Upper lobe of left lung (tissue), 6 donors: ENCODE measurements around the gene NBPF1. TPM values are rescaled to one million over a fixed set of nuclear protein-coding genes. Genes with fewer than 3 reads are reported as not detected.
"Not testable (repeated sequence)": the region's sequence is repeated elsewhere in the genome, so short reads cannot be mapped to it uniquely, and the experiment has no call there.

ENCODE experiments used
- ATAC-seq, 2 donors: fragments of 200-7000 bp; cut with Tn5 transposase; one replicate each; pipeline ENCODE4 v1.9.1; 2022; ENCODE audit warnings: mild to moderate bottlenecking in 2 of 2, moderate library complexity in 2 of 2; ENCODE audit not compliant: low FRiP score in 2 of 2
- DNase-seq, 2 donors: peaks; one replicate each; pipeline ENCODE4 v3.0.0-alpha.2; 2019 to 2020
- H3K27ac ChIP-seq, 4 donors: fragments of 200-600 bp; sonication (generic); one replicate each; pipeline ENCODE4 v1.5.1; 2016 to 2019
- H3K27me3 ChIP-seq, 4 donors: fragments of 200-600 bp; sonication (generic); one replicate each; pipeline ENCODE4 v1.5.1; 2017 to 2019
- H3K36me3 ChIP-seq, 4 donors: fragments of 200-600 bp; sonication (generic); one replicate each; pipeline ENCODE4 v1.5.1; 2016 to 2019
- H3K4me1 ChIP-seq, 4 donors: fragments of 200-600 bp; sonication (generic); one replicate each; pipeline ENCODE4 v1.5.1; 2018 to 2019
- H3K4me3 ChIP-seq, 4 donors: fragments of 200-600 bp; sonication (generic); one replicate each; pipeline ENCODE4 v1.5.1; 2017 to 2019; ENCODE audit warnings: mild to moderate bottlenecking in 2 of 4, moderate library complexity in 1 of 4
- H3K9me3 ChIP-seq, 4 donors: fragments of 200-600 bp; sonication (generic); one replicate each; pipeline ENCODE4 v1.5.1; 2018 to 2019
- CTCF ChIP-seq, 6 experiments: fragments of 450-650 bp in 4 of 6; fragments of 200-600 bp in 2 of 6; sonication (generic) in 2 of 6; IDR thresholded peaks; one replicate each; pipeline ENCODE4 v1.5.1; 2016 to 2019; ENCODE audit warnings: antibody characterized with exemption in 6 of 6
- EP300 ChIP-seq, 4 donors: sonication (generic); formaldehyde crosslinking; IDR thresholded peaks; one replicate each; pipeline ENCODE4 v1.5.1; 2017; ENCODE audit warnings: antibody characterized with exemption in 4 of 4, control low read depth in 2 of 4
- POLR2A ChIP-seq, 4 donors: fragments of 450-650 bp; IDR thresholded peaks; one replicate each; pipeline ENCODE4 v1.5.1; 2016 to 2017; ENCODE audit warnings: antibody characterized with exemption in 4 of 4, mild to moderate bottlenecking in 2 of 4
- POLR2AphosphoS5 ChIP-seq, 2 donors: sonication (generic); formaldehyde crosslinking; IDR thresholded peaks; one replicate each; pipeline ENCODE4 v1.5.1; 2017; ENCODE audit warnings: antibody characterized with exemption in 2 of 2
- WGBS, 2 donors: methylation state at CpG; one replicate each; pipeline ENCODE4 v1.1.5; 2017 to 2018; 5-methylcytosine and 5-hydroxymethylcytosine counted together
- total RNA-seq, 6 donors: library from RNA; depleted of rRNA in 4 of 6; stranded (reverse); fragments of >200 nt in 4 of 6; gene quantifications; one replicate each; pipeline versions ENCODE4 v1.1.0 to v1.2.1, GENCODE V29; 2016 to 2021
- donor health status: DM: no; HTN: no; CAD: no; lungs with moderate emphysema.
- donor health status: DM: no; HTN: yes; CAD: no; lungs with severe emphysema.

Gene NBPF1
- total RNA-seq, 6 donors from 2014 or later = 31.6 to 81.7 (median 34.3) TPM

GRCh38 chr1:16521288-16521583 lies 92.1 kb downstream of the NBPF1 start:
- Histone ChIP-seq H3K27me3 (peaks cover 0 to 3% (median 0%) of the 10 kb centered on the region in 4 donors), H3K4me3 (no peak overlapping the region), H3K27ac (no peak overlapping the region), H3K4me1 (no peaks in the 10 kb centered on the region), H3K9me3 (no peaks in the 10 kb centered on the region), H3K36me3 (no peaks in the 10 kb centered on the region)
- ATAC-seq (no peak), DNase-seq (peak in 1 of 2 donors; percentile 65)
- 61 to 65% methylated on average over 12 of the region's 12 CpGs for WGBS, 2 donors
- no peak for TF ChIP-seq CTCF (IDR thresholded peaks at IDR 0.05)
- TF ChIP-seq POLR2AphosphoS5 (IDR thresholded peaks at IDR 0.05) = no peak
- no peak for TF ChIP-seq EP300 (IDR thresholded peaks at IDR 0.05)
- TF ChIP-seq POLR2A (IDR thresholded peaks at IDR 0.05) = no peak

- DNase-seq = peak in 1 of 2 donors; percentile 70
- H3K4me3 ChIP-seq, H3K27me3 ChIP-seq, H3K9me3 ChIP-seq, H3K36me3 ChIP-seq, ATAC-seq, H3K4me1 ChIP-seq, H3K27ac ChIP-seq: not testable (repeated sequence)
- 42 to 52% methylated on average over 28 to 30 of the region's 48 CpGs for WGBS, 2 donors
Measured at GRCh38 chr1:16520435-16521287, 92.7 kb downstream of the NBPF1 start.

GRCh38 chr1:16519255-16519951 lies 94.0 kb downstream of the NBPF1 start:
- H3K27ac ChIP-seq, ATAC-seq, DNase-seq, H3K4me1 ChIP-seq, H3K36me3 ChIP-seq, H3K27me3 ChIP-seq, H3K4me3 ChIP-seq, H3K9me3 ChIP-seq: not testable (repeated sequence)
- WGBS, 2 donors = 56 to 58% methylated on average over 6 of the region's 6 CpGs

GRCh38 chr1:16518913-16519254 lies 94.5 kb downstream of the NBPF1 start:
- WGBS, 2 donors = 62 to 74% methylated on average over 3 of the region's 3 CpGs
- not testable (repeated sequence) for H3K36me3 ChIP-seq, H3K9me3 ChIP-seq, H3K4me1 ChIP-seq, DNase-seq, H3K27ac ChIP-seq, ATAC-seq, H3K4me3 ChIP-seq, H3K27me3 ChIP-seq

GRCh38 chr1:16516694-16517410 lies 96.5 kb downstream of the NBPF1 start:
- not testable (repeated sequence) for ATAC-seq, H3K36me3 ChIP-seq, H3K4me1 ChIP-seq, H3K27me3 ChIP-seq, H3K9me3 ChIP-seq, DNase-seq, H3K4me3 ChIP-seq, H3K27ac ChIP-seq
- WGBS, 2 donors = 76 to 88% methylated on average over 2 to 5 of the region's 5 CpGs

- WGBS, 2 donors = 3 to 15% methylated on average over 4 to 27 of the region's 40 CpGs
- peak within 1 kb of the TSS; percentile 75 to 88 (median 84) for H3K27ac ChIP-seq
- peak in 1 of 4 donors; percentile 49 for TF ChIP-seq POLR2A (IDR thresholded peaks at IDR 0.05)
- TF ChIP-seq POLR2AphosphoS5 (IDR thresholded peaks at IDR 0.05) = peak; percentile 54 to 73
- not testable (repeated sequence) for H3K27me3 ChIP-seq, H3K9me3 ChIP-seq, H3K36me3 ChIP-seq, H3K4me1 ChIP-seq
- DNase-seq (peak; percentile 36 to 89), ATAC-seq (peak in 1 of 2 donors; percentile 39)
- H3K4me3 ChIP-seq = peak within 1 kb of the TSS in 3 of 4 donors; percentile 21 to 37 (median 29)
Measured at GRCh38 chr1:16514107-16515055, 99.0 kb downstream of the NBPF1 start, which contains the start of gene RNU1-1. RNU1-1 (minus strand) TSS chr1:16514285.
